Smooth muscle cell (in vitro differentiated cells): ENCODE data around the gene RASAL2. TPM values are rescaled to one million over a fixed set of nuclear protein-coding genes. Genes with fewer than 3 reads are reported as not detected.
"Not testable (repeated sequence)": the region's sequence is repeated elsewhere in the genome, so short reads cannot be mapped to it uniquely, and the experiment has no call there.

ENCODE experiments used
- DNase-seq: peaks from one replicate; lab custom pipeline; 2025; ENCODE audit not compliant: unreplicated experiment; lab: John Stamatoyannopoulos, UW
- H2AFZ ChIP-seq: fragments of 200-600 bp; sonication (generic); 2 replicates; pipeline ENCODE4 v1.6.0; 2016; ENCODE audit warnings: antibody characterized with exemption, low read depth, mild to moderate bottlenecking
- H3F3A ChIP-seq: fragments of 200-600 bp; sonication (generic); 2 replicates; pipeline ENCODE4 v1.6.0; 2017; ENCODE audit warnings: antibody characterized with exemption, low read depth
- H3K27ac ChIP-seq: fragments of 200-600 bp; sonication (generic); 2 replicates; pipeline ENCODE4 v1.5.1; 2016; ENCODE audit warnings: low read depth, mild to moderate bottlenecking
- H3K27me3 ChIP-seq: fragments of 200-600 bp; sonication (generic); 2 replicates; pipeline ENCODE4 v1.6.1; 2016; ENCODE audit warnings: low read depth, mild to moderate bottlenecking
- H3K36me3 ChIP-seq: fragments of 200-600 bp; sonication (generic); 2 replicates; pipeline ENCODE4 v1.5.1; 2016; ENCODE audit warnings: low read depth
- H3K4me1 ChIP-seq: fragments of 200-600 bp; sonication (generic); 2 replicates; pipeline ENCODE4 v1.5.1; 2016; ENCODE audit warnings: low read depth
- H3K4me2 ChIP-seq: fragments of 200-600 bp; sonication (generic); 2 replicates; pipeline ENCODE4 v1.6.0; 2016; ENCODE audit warnings: mild to moderate bottlenecking
- H3K4me3 ChIP-seq: fragments of 200-600 bp; sonication (generic); 2 replicates; pipeline ENCODE4 v1.5.1; 2016; ENCODE audit warnings: mild to moderate bottlenecking
- H3K79me2 ChIP-seq: fragments of 200-600 bp; sonication (generic); 2 replicates; pipeline ENCODE4 v1.6.0; 2016; ENCODE audit warnings: low read depth, mild to moderate bottlenecking
- H3K9ac ChIP-seq: fragments of 200-600 bp; sonication (generic); 2 replicates; pipeline ENCODE4 v1.6.0; 2016; ENCODE audit warnings: low read depth
- H3K9me3 ChIP-seq: fragments of 200-600 bp; sonication (generic); replicated peaks from 2 replicates; pipeline ENCODE4 v1.5.1; 2016; ENCODE audit warnings: low read depth
- H4K20me1 ChIP-seq: fragments of 200-600 bp; sonication (generic); 2 replicates; pipeline ENCODE4 v1.6.0; 2016; ENCODE audit warnings: low read depth
- WGBS: methylation state at CpG from one replicate; pipeline ENCODE4 v1.1.7; 2016; ENCODE audit warnings: low lambda C conversion rate; 5-methylcytosine and 5-hydroxymethylcytosine counted together
- polyA plus RNA-seq: library from polyadenylated mRNA; unstranded; fragments of >200 nt; fragmentation: Nextera tagmentation; extraction: Ambion mirVana; gene quantifications from 2 replicates; pipeline ENCODE4 v1.2.1, GENCODE V29; 2016
- total RNA-seq: library from RNA; depleted of rRNA; stranded (reverse); fragments of >200 nt; gene quantifications from 2 replicates; pipeline ENCODE4 v1.2.3, GENCODE V29; 2014
- TF ChIP-seq, protein P1 (sequence below): fragments of 200-600 bp; sonication (generic); IDR thresholded peaks from 2 replicates; pipeline ENCODE4 v1.5.1; 2017; ENCODE audit warnings: borderline replicate concordance, mild to moderate bottlenecking, antibody characterized with exemption; ENCODE audit not compliant: insufficient read depth, poor library complexity, severe bottlenecking

Gene RASAL2
- total and polyA plus RNA-seq, 2 experiments from 2014 or later: 4.3 to 17.6 TPM

DNA sequence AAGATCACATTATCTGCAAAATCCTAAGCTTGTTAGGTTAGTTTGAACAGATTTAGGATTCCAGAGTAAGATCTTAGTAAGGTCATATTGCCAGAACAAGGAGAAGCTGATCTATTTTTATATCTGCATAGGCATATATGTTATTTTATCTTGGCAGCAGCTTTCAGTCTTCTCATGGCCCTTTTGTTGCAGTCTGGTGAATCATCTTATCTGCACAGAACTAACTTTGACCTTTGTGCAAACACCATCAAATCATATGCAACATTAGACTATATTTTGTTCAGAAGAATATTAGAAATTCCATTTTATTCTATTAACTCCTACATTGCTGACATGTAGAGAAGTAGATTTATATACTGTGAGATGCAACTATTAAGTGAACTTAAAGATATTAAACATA, 295.5 kb downstream of the RASAL2 start:
- Histone ChIP-seq H3K9ac (no peak overlapping the region), H3F3A (no peaks in the 10 kb centered on the region), H3K4me1 (peaks cover 7% of the 10 kb centered on the region), H3K27me3 (no peaks in the 10 kb centered on the region), H3K36me3 (no peaks in the 10 kb centered on the region), H4K20me1 (peaks cover 42% of the 10 kb centered on the region), H3K79me2 (no peaks in the 10 kb centered on the region), H3K4me2 (no peak overlapping the region), H3K4me3 (no peak overlapping the region), H3K27ac (no peak overlapping the region), H2AFZ (no peak overlapping the region), H3K9me3 (no peaks in the 10 kb centered on the region)
- TF ChIP-seq, protein P1, sequence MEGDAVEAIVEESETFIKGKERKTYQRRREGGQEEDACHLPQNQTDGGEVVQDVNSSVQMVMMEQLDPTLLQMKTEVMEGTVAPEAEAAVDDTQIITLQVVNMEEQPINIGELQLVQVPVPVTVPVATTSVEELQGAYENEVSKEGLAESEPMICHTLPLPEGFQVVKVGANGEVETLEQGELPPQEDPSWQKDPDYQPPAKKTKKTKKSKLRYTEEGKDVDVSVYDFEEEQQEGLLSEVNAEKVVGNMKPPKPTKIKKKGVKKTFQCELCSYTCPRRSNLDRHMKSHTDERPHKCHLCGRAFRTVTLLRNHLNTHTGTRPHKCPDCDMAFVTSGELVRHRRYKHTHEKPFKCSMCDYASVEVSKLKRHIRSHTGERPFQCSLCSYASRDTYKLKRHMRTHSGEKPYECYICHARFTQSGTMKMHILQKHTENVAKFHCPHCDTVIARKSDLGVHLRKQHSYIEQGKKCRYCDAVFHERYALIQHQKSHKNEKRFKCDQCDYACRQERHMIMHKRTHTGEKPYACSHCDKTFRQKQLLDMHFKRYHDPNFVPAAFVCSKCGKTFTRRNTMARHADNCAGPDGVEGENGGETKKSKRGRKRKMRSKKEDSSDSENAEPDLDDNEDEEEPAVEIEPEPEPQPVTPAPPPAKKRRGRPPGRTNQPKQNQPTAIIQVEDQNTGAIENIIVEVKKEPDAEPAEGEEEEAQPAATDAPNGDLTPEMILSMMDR: no peak
- DNase-seq: no peak

DNA sequence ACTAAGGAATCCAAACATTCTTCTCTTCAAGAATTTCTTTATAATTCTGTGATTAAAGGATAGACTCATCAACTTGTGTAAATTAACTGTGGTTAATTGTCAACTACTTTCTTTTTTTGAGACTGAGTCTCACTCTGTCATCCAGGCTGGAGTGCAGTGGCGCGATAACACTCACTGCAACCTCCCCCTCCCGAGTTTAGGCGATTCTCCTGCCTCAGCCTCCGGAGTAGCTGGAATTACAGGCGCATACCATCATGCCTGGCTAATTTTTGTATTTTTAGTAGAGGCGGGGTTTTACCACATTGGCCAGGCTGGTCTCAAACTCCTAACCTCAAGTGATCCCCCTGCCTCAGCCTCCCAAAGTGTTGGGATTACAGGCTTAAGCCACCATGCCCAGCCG, 296.4 kb downstream of the RASAL2 start:
- DNase-seq, H3K4me2 ChIP-seq, H2AFZ ChIP-seq: not testable (repeated sequence)

DNA sequence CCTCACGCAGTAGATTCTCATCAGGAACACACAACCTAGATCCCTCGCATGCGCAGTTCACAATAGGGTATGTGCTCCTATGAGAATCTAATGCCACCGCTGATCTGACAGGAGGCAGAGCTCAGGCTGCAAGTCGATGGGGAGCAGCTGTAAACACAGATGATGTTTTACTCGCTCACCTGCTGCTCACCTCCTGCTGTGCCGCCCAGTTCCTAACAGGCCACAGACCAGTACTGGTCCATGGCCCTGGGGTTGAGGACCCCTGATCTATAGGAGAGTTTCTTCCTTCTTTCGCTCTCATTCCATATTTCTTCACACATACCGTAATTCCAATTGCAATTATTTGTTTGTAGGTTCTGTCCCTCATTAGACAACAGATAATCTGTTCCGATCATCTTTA, 299.5 kb downstream of the RASAL2 start:
- Histone ChIP-seq H3K9ac (no peak overlapping the region), H3K27me3 (no peaks in the 10 kb centered on the region), H3K4me1 (peaks cover 7% of the 10 kb centered on the region), H3K79me2 (no peaks in the 10 kb centered on the region), H3K36me3 (no peaks in the 10 kb centered on the region), H2AFZ (no peak overlapping the region), H3K27ac (no peak overlapping the region), H3K9me3 (no peaks in the 10 kb centered on the region), H3F3A (peaks cover 3% of the 10 kb centered on the region), H3K4me2 (no peak overlapping the region), H4K20me1 (peaks cover 22% of the 10 kb centered on the region), H3K4me3 (no peak overlapping the region)
- 94% methylated on average over 10 of the region's 10 CpGs for WGBS
- no peak for DNase-seq
- TF ChIP-seq, protein P1: no peak

More for the DNA sequence above, 296.4 kb downstream of the RASAL2 start:
- not testable (repeated sequence) for H3K4me3 ChIP-seq, H3K36me3 ChIP-seq, H3K79me2 ChIP-seq, H3K4me1 ChIP-seq, H3K27ac ChIP-seq, H3K27me3 ChIP-seq, H3K9ac ChIP-seq, H3F3A ChIP-seq, H3K9me3 ChIP-seq
- WGBS: 84% methylated on average over 8 of the region's 8 CpGs
- peaks cover 37% of the 10 kb centered on the region for H4K20me1 ChIP-seq

DNA sequence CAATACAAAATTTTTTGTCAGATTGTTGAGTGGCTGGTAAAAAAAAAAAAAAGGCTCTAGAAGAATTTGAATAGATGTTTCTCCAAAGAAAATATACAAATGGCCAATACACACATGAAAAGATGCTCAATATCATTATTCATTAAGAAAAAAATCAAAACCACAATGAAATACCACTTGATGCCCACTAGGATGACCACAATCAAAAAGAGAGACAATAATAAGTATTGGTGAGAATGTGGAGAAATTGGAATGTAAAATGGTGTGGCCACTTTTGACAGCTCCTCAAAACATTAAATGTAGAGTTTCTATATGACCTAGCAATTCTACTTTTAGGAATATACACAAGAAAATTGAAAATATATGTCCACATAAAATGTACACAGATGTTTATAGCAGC, 302.9 kb downstream of the RASAL2 start:
- Histone ChIP-seq H3K79me2 (no peaks in the 10 kb centered on the region), H3K4me2 (no peak overlapping the region), H3K4me3 (no peak overlapping the region), H3F3A (peaks cover 4% of the 10 kb centered on the region), H3K27me3 (no peaks in the 10 kb centered on the region), H3K9me3 (no peaks in the 10 kb centered on the region), H3K4me1 (no peaks in the 10 kb centered on the region), H3K36me3 (no peaks in the 10 kb centered on the region), H3K9ac (no peak overlapping the region), H3K27ac (no peak overlapping the region), H4K20me1 (peaks cover 9% of the 10 kb centered on the region), H2AFZ (no peak overlapping the region)
- no peak for DNase-seq
- TF ChIP-seq, protein P1: no peak
